Endometrial microvascular endothelial cells (primary cell): ENCODE measurements around the gene SMIM45.

Experiments used
- in situ Hi-C: cut with HindIII; loops from 2 replicates; pipeline ENCODE4 v1.10.0; 2017; ENCODE audit warnings: low sequenced_read_pairs, low pct_unique_long_range_greater_than_20kb; ENCODE audit errors: inconsistent ontology term

SMIM45 gene

GRCh38 chr22:41963453-41964111 is 11.6 kb downstream of the SMIM45 start:
- in situ Hi-C loops, result no loop called here

DNA sequence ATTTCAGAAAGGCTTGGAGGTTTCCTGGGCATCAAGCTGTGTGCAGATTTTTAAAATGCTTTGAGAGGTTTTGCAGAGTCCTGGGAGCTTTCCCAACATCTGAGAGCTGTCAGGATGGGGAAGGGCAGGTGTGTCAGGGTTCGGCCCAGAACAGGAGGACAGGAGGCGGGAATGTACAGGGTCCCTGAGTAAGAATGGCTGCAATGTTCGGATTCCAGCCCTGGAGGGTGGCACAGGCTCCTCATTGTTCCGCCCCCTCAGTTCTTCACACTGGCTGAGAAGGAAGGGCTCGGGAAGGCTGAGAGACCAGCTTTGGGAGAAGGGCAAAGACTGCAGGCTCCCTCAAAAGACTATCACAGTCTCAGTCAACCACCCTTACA is 12.2 kb downstream of the SMIM45 start:
- in situ Hi-C loops, result no loop called here

- in situ Hi-C loops, result no loop called here
These were observed 14.3 kb downstream of the SMIM45 start for GRCh38 chr22:41966225-41966606.

DNA sequence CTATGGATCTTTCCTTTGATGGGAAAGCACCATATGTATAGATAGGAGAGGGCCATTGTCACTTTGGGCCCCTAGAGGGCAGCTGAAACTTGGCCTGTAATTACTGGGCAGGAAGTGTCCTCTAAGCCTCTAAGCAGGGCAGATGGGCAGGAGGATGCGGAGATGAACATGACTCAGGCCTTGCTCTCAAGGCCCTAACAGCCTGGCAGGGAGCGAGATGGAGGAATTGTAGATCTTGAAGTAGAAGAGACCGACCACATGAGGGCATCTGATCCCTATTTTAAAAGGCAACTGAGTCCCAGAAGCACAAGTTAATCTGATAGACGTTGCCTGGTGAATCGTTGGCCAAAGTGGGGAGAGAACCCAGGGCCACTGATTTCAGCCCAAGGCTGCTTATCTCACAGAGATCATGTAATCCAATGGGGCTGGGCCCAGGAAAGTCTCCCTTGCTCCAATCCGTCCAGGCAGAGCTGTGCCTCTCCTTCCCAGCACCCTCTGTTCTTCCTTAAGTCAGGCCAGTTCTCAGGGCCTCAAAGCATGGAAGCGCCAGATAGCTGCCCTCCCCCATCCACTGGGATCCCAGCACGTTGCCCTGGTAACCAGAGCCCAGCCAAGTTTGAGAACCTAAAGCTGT is 14.8 kb downstream of the SMIM45 start:
- in situ Hi-C loops, result no loop called here

DNA sequence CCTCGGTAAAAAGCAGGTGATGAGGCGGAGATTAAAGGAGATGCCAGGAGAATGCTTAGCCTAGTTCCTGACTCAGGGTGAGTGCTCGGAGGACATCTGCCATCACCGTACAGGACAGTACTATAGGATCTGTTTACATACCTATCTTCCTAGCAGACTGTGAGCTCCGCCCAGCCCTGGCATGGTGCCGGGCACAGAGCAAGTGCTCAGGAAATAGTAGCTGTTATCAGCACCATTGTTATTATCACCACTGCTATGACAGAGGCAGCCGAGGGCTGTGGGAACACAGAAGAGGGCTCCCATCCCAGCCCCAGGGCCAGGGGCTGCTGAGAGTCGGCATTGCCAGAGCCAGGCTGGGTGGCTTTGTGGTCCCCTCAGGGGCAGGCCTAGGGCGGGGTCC is 16.7 kb downstream of the SMIM45 start:
- in situ Hi-C loops, result no loop called here

DNA sequence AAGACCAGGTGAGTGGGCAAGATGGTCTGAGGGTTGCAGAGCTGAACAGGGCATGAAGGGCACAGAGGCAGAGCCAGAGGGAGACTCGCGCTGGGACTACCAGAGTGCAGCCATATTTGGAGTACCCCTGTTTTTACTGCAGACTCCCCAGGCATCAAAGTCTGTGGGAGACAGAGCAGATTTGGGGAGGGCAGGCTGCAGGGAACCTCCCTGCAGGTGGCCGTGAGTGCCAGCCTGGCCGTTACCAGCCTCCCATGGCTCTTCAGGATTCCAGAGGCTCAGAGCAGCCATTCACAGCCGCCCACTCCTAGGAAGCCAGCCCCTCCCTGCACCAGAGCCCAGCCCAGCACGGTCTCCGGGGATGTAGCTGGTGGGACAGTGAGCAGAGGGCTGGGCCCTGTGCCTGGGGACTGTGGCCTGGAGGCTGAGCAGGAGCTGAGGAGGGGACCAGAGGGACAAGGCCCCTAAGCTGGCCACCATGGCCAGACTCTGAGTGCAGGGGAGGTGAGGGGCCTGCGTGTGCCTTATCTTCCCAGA is 17.2 kb downstream of the SMIM45 start, which contains the start of gene SEPTIN3:
Gene SEPTIN3, plus strand, starts transcription at position 334 of the 537 bp plus-strand sequence. CDS start 2,050 bp downstream, outside the sequence.
- in situ Hi-C loops, result no loop called here

DNA sequence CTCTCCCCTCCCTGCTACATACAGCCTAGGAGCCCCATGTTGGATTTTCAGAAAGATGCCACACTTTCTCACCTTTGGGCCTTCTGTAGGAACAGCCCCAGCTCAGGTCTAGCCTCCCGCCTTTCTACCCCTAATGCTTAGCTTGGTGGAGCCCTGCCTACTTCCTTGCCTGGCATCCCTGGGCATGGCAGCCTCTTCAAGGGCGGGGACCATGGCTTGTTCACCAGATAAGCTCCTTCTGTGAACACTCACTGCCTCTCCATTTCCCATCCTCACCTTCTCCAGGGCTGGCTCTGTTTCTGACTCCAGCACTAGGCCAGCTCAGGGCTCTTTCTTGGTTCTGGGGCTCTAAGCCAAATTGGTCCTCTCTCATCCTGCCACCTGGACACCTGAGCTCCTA is 18.7 kb downstream of the SMIM45 start:
- in situ Hi-C loops, result no loop called here

GRCh38 chr22:41971431-41971830 is 19.5 kb downstream of the SMIM45 start:
- in situ Hi-C loops, result no loop called here

DNA sequence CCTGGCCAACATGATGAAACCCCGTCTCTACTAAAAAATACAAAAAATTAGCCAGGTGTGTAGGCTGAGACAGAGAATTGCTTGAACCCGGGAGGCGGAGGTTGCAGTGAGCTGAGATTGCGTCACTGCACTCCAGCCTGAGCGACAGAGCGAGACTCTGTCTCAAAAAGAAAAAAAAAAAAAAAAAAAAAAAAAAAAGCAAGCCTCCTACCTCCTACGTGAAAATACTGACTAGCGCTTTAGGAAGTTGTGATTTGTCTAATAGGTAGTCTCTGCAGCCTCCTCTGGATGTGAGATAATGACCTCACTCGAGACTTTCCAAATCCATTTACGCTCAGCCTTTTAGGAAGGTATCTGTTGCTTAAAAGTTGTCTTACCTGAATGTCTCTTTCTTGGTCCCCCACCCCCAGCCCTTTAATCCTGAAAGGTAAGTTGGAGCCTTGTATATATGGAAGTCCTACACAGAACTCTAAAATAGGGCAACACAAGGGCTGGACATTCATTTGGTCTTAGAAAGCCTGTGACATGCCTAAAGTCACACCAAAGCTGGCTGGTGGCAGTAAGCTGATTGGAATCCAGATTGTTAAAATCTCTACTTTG is 22.8 kb downstream of the SMIM45 start:
- in situ Hi-C loops, result no loop called here

DNA sequence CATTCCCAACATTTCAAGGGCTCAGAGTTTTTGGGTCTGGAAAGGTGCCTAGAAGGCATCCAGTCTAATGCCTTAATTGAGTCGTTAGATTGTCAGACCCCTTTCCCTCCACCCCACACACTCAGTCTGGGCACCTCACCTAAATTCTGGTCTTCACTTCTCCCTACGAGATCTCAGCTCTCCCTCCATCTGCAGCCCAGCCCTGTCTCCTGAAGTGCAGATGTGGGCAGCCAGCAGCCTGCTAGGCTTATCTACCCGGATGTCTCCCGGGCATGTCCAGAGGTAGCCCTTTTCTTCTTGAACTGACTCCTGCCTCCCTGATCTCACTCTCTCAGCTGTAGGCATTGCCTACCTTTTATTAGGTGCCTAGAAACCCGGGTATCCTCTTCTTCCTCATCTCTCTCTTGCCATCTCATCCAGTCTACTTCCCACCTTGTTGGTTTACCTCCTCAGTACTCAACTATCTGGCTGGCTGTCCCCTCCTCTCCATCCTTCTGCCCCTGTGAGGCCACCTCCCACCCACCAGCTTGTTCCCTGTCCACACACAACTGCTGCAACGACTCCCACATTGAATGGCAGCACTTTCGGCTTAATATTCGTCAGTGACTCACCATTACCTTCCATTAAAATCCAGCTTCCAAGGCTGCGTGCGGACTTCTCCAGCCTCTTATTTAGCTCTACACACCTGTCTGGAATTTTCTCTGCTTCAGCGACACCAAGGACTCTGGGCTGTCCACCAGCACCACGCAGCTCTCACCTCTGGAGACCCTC is 23.5 kb downstream of the SMIM45 start:
- in situ Hi-C loops, result no loop called here

DNA sequence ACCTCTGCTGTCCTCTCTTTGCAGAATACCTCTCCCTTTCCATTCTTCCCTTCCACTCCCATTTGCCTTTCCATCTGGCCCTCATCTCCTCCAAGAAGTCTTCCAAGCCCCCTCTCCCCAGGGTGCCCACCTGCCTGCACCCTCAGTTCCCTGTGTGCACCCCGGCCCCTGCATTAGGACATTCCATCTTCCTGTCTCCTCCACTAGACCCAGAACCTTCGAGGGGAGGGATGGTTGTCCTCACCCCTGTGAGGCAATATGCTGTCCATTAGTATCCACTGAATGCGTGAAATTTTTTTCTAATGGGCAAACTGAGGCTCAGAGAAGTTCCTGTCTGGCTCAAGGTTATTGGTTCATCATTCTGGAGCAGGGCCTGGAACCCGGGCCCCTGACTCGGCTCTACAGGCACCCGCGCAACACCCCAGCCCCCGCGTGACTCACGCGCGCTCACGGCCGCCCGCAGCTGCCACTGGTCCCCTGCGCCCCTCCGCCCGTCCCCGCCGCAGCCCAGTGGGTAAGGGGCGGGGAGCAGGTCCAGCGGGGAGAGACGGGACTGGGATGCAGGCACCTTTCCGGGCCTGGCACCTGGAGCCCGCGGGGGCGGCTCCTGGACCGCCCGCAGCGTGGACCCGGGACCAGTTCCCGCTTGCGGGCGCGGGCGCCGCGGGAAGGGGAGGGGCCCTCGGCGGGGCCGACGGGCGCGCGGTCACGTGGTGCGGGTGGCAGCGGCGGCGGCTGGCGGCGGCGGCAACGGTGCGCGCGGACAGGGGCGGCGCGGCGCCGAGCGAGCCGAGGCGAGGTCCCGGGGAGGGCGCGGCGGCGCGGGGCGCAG is 24.3 kb downstream of the SMIM45 start:
- in situ Hi-C loops, result no loop called here

GRCh38 chr22:41976961-41977566 is 25.1 kb downstream of the SMIM45 start:
- in situ Hi-C loops, result no loop called here

GRCh38 chr22:41978732-41979131 is 26.8 kb downstream of the SMIM45 start:
- in situ Hi-C loops, result no loop called here

- in situ Hi-C loops, result no loop called here
These were observed 27.7 kb downstream of the SMIM45 start for GRCh38 chr22:41979423-41980250.

DNA sequence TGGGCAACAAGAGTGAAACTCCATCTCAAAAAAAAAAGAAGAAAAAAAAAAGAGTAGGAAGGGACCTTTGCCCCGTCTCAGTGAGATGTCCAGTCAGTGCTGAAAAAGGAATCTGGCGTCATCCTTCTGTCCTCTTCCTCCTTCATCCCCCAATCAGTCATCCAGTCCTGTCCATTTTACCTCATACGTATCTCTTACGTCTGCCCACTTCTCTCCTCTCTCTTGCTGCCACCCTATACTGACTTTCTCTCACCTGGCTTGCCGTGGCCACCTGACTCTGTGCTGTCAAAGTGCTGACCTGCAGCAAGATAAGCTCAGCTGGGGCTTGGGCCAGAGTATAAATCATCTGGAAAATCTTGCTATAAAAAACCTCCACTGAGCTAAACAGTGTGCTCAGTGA is 30.9 kb downstream of the SMIM45 start:
- in situ Hi-C loops, result no loop called here

GRCh38 chr22:41983513-41984405 is 31.8 kb downstream of the SMIM45 start:
- in situ Hi-C loops, result no loop called here

- in situ Hi-C loops, result no loop called here
These were observed 35.3 kb downstream of the SMIM45 start for GRCh38 chr22:41987276-41987675.
